Parathyroid adenoma (tissue), 2 donors: ENCODE results near the gene BLCAP.

Experiments
- H2AFZ ChIP-seq: fragments of 300-600 bp; sonication (generic); one replicate; pipeline ENCODE4 v1.7.0; 2017; ENCODE audit warnings: antibody characterized with exemption, mild to moderate bottlenecking
- H3K27ac ChIP-seq: fragments of 300-600 bp; sonication (generic); one replicate; pipeline ENCODE4 v1.7.0; 2017
- H3K27me3 ChIP-seq: fragments of 300-600 bp; sonication (generic); one replicate; pipeline ENCODE4 v1.7.0; 2017; ENCODE audit warnings: low read length; ENCODE audit not compliant: control insufficient read depth, insufficient read depth
- H3K36me3 ChIP-seq: fragments of 300-600 bp; sonication (generic); one replicate; pipeline ENCODE4 v1.7.0; 2017; ENCODE audit warnings: low read length; ENCODE audit not compliant: control insufficient read depth, insufficient read depth
- H3K4me1 ChIP-seq: fragments of 300-600 bp; sonication (generic); one replicate; pipeline ENCODE4 v1.7.0; 2017; ENCODE audit warnings: control low read depth
- H3K4me2 ChIP-seq: fragments of 300-600 bp; sonication (generic); one replicate; pipeline ENCODE4 v1.7.0; 2017; ENCODE audit warnings: low read length
- H3K4me3 ChIP-seq: fragments of 300-600 bp; sonication (generic); one replicate; pipeline ENCODE4 v1.7.0; 2017; ENCODE audit warnings: low read depth, low read length
- H3K79me2 ChIP-seq: fragments of 300-600 bp; sonication (generic); one replicate; pipeline ENCODE4 v1.7.0; 2017; ENCODE audit warnings: control low read depth
- H3K9ac ChIP-seq: fragments of 300-600 bp; sonication (generic); one replicate; pipeline ENCODE4 v1.7.0; 2017; ENCODE audit warnings: mild to moderate bottlenecking
- H3K9me3 ChIP-seq: fragments of 300-600 bp; sonication (generic); one replicate; pipeline ENCODE4 v1.7.0; 2017; ENCODE audit warnings: low read length; ENCODE audit not compliant: control insufficient read depth
- TF ChIP-seq, protein P1 (sequence below): fragments of 300-600 bp; sonication (generic); IDR thresholded peaks from one replicate; pipeline ENCODE4 v1.7.0; 2017; ENCODE audit warnings: antibody characterized with exemption, mild to moderate bottlenecking
- donor health status: primary hyperparathyroidism.

Gene BLCAP

DNA sequence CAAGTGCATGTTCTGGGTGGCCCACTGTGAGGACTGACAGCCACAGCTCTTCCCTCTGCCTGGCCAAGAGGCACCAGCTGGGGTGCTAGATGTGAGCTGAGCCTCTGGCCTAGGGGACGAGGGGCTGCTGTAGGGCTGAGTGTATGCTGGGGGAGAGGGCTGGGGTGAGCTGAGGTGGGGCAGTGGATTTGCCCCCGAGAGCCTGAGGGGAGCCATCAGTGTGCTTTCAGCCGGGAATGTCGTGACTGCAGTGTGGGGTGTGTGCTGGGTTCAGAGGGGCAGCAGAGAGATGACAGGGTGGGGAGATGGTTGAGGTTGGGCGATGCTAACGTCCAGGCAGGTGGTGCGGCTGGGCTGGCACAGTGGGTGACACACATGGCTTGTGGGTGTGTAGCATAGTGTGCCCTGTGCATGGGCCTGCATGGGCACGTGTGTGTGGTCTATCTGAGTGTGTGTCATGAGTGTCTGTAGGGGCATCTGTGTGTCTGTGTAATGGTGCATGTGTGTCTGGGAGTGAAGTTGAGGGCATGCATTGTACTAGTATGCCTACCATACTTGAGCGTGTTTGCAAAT, 46.0 kb upstream of the BLCAP start:
- Histone ChIP-seq H3K4me3 (no peak overlapping the region), H3K36me3 (no peaks in the 10 kb centered on the region), H3K9ac (no peak overlapping the region), H3K27me3 (no peaks in the 10 kb centered on the region), H3K4me1 (no peaks in the 10 kb centered on the region), H3K79me2 (no peaks in the 10 kb centered on the region), H3K9me3 (no peaks in the 10 kb centered on the region), H2AFZ (no peak overlapping the region), H3K4me2 (no peak overlapping the region), H3K27ac (no peak overlapping the region)
- TF ChIP-seq, protein P1, sequence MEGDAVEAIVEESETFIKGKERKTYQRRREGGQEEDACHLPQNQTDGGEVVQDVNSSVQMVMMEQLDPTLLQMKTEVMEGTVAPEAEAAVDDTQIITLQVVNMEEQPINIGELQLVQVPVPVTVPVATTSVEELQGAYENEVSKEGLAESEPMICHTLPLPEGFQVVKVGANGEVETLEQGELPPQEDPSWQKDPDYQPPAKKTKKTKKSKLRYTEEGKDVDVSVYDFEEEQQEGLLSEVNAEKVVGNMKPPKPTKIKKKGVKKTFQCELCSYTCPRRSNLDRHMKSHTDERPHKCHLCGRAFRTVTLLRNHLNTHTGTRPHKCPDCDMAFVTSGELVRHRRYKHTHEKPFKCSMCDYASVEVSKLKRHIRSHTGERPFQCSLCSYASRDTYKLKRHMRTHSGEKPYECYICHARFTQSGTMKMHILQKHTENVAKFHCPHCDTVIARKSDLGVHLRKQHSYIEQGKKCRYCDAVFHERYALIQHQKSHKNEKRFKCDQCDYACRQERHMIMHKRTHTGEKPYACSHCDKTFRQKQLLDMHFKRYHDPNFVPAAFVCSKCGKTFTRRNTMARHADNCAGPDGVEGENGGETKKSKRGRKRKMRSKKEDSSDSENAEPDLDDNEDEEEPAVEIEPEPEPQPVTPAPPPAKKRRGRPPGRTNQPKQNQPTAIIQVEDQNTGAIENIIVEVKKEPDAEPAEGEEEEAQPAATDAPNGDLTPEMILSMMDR: no peak

DNA sequence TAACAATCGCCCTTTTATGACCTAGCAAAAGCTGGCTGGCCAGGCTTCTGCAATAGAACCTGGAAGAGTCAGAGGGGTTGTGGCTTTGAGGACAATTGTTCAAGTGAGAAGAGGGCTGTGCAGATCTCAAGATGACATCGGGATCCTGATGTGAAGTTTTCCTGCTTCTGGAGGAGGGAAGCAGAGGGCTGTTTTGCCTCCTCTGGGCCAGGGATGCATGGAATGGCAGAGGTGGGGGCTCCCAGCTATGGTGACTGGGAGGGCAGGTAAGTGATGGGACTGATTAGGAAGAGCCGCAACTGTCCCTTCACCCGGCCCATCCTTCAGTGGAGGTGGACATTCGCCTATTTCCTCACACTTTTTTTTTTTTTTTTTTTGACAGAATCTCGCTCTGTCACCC, 43.4 kb upstream of the BLCAP start:
- TF ChIP-seq, protein P1: no peak
- no peaks in the 10 kb centered on the region for H3K79me2 ChIP-seq
- peaks cover 3% of the 10 kb centered on the region for H3K27me3 ChIP-seq
- no peaks in the 10 kb centered on the region for H3K36me3 ChIP-seq
- H3K4me2 ChIP-seq: no peak overlapping the region
- no peaks in the 10 kb centered on the region for H3K4me1 ChIP-seq
- no peak overlapping the region for H2AFZ ChIP-seq
- no peaks in the 10 kb centered on the region for H3K9me3 ChIP-seq
- no peak overlapping the region for H3K9ac ChIP-seq
- H3K4me3 ChIP-seq: no peak overlapping the region
- no peak overlapping the region for H3K27ac ChIP-seq

DNA sequence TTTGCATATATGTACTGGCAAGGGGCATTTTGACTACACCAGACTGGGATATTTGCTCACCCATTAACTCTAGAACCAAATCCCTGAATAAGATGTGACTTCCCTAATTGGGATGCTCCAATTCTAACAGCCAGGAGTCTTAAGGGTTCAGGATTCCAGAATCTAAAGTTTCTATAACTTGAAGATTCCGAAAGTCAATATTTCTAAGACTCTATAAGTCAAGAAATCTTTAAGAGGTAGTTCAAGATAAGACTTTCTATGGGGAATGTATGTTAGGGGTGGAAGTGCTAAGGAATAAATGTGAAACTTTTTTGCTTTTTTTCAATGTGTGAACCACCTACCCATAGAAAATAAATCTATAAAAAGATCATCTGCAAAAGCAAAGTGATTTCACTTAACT, 42.7 kb upstream of the BLCAP start:
- Histone ChIP-seq H2AFZ (no peak overlapping the region), H3K4me1 (no peaks in the 10 kb centered on the region), H3K27ac (no peak overlapping the region), H3K27me3 (peaks cover 3% of the 10 kb centered on the region), H3K9me3 (no peaks in the 10 kb centered on the region), H3K79me2 (no peaks in the 10 kb centered on the region), H3K9ac (no peak overlapping the region), H3K4me2 (no peak overlapping the region), H3K36me3 (no peaks in the 10 kb centered on the region), H3K4me3 (no peak overlapping the region)
- TF ChIP-seq, protein P1: no peak

DNA sequence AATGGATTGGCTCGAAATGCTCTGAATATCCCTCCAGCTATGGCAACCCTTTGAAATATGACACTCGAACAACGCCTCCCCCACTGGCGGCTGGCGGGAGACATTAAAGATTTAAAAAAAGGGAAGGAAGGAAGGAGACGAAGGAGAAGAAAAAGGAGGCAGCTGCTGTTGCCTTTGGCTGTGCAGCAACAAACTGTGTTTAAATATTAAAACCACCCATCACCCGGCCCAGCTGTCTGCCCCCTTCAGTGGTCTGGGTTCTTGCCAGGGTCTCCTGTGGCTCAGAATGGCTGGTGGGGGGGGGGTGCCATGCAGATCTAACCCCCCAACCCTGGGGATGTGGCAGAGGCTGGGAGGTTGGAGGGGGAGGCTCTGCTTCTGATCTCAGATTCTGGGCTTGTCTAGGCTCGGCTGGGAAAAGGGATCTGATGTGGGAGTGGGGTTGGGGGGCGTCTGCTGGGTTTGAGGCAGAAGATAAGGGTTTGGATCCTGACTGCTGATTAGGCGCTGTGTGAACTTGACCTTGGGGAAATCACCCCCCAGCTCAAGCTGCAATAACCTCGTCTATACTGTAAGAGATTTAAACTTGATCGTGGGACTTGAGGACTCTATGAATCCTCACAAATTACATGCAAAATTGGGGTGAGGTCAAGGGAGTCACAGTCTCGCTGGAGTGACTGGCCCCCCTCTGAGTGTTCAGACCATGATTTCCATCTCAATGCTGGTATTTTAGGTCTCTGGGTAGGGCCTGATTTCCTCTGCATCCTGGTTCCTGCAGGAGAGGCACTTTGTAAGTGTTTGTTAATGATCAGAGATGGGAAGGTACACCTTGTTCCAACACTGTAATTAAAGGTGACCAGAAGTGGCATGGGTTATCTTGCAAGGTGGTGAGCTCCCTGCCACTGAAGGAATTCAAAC, 40.3 kb upstream of the BLCAP start:
- Histone ChIP-seq H3K9me3 (no peaks in the 10 kb centered on the region), H3K79me2 (no peaks in the 10 kb centered on the region), H3K4me3 (no peak overlapping the region), H3K4me2 (no peak overlapping the region), H3K27ac (no peak overlapping the region), H3K27me3 (peaks cover 3% of the 10 kb centered on the region), H3K4me1 (no peaks in the 10 kb centered on the region), H3K9ac (no peak overlapping the region), H2AFZ (no peak overlapping the region), H3K36me3 (no peaks in the 10 kb centered on the region)
- TF ChIP-seq, protein P1: no peak

DNA sequence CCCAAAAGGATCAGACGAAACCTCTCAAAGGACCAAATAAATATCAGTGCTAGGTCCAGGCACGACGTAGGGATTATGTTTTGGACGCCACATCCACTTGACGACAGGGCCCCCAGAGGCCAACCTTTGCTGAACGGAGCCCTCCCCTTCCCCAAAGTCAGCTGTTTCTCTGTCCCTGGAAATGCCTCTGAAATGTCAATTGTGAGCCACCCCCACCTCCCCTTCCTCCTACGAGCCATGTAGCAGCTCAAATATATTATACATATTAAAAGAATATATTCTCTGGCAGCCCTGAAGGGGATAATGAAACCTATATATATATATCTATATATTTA, 39.6 kb upstream of the BLCAP start:
- TF ChIP-seq, protein P1: no peak
- Histone ChIP-seq H3K36me3 (no peaks in the 10 kb centered on the region), H3K27ac (no peak overlapping the region), H3K4me1 (no peaks in the 10 kb centered on the region), H3K27me3 (peaks cover 3% of the 10 kb centered on the region), H3K9ac (no peak overlapping the region), H3K79me2 (no peaks in the 10 kb centered on the region), H3K9me3 (no peaks in the 10 kb centered on the region), H2AFZ (no peak overlapping the region), H3K4me3 (no peak overlapping the region), H3K4me2 (no peak overlapping the region)
